LNCaP clone FGC (cell line): Measurements from ENCODE around the gene LMX1B.
A peak's percentile ranks its signal among the peaks of the same experiment; 100 is the strongest.

ENCODE experiments used
- DNase-seq: peaks from one replicate; pipeline ENCODE4 v3.0.0-alpha.2; 2011; ENCODE audit warnings: low read depth
- H3K4me3 ChIP-seq: 2 replicates; pipeline ENCODE4 v1.5.1; 2011; ENCODE audit warnings: mild to moderate bottlenecking, low read depth, low read length, control low read depth
- TF ChIP-seq, protein P1 (sequence below): IDR thresholded peaks from 2 replicates; pipeline ENCODE4 v1.5.1; 2012; ENCODE audit warnings: mild to moderate bottlenecking; ENCODE audit not compliant: control insufficient read depth, insufficient read depth; ENCODE audit errors: extremely low read depth

The LMX1B gene

DNA sequence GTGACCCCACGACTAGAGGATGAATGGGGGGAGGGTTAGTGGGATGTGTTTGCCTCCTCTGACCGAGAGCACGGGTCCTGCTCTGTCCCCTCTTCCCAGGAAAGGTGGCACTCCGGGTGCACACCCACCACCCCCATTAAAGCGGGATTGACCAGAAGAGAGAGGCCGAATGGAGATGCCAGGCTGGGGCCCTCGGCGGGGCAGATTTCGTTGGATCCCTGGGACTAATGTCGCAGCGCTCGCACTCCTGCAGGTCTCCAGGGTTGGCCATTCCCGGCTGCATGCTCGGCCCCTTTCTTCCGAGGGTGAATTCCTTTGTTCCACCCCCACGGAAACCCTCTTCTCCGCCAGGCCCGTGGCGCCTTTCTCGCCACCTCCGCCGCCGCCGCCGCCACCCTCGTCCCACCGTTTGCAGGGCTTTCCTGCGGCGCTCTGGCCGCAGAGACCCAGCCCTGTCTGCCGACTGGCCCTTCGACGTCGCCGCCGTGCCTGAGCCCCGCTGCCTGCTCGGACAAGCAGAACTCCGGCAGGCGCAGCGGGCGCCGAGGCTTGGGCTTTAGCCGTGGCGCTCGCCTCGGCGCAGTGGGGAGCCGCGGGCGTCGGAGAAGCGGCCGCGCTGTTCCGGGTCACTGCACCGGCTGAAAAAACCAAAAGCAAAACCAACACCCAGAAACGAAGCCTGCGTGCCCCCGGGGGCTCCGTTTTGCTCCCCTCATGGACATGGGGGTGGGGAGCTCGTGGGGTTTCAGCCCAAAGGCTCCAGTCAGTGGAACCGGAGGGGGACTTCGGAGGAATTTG lies 11.8 kb downstream of the LMX1B start:
- TF ChIP-seq, protein P1, sequence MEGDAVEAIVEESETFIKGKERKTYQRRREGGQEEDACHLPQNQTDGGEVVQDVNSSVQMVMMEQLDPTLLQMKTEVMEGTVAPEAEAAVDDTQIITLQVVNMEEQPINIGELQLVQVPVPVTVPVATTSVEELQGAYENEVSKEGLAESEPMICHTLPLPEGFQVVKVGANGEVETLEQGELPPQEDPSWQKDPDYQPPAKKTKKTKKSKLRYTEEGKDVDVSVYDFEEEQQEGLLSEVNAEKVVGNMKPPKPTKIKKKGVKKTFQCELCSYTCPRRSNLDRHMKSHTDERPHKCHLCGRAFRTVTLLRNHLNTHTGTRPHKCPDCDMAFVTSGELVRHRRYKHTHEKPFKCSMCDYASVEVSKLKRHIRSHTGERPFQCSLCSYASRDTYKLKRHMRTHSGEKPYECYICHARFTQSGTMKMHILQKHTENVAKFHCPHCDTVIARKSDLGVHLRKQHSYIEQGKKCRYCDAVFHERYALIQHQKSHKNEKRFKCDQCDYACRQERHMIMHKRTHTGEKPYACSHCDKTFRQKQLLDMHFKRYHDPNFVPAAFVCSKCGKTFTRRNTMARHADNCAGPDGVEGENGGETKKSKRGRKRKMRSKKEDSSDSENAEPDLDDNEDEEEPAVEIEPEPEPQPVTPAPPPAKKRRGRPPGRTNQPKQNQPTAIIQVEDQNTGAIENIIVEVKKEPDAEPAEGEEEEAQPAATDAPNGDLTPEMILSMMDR = no peak
- no peak for DNase-seq
- H3K4me3 ChIP-seq = peak overlapping the region; percentile 24

DNA sequence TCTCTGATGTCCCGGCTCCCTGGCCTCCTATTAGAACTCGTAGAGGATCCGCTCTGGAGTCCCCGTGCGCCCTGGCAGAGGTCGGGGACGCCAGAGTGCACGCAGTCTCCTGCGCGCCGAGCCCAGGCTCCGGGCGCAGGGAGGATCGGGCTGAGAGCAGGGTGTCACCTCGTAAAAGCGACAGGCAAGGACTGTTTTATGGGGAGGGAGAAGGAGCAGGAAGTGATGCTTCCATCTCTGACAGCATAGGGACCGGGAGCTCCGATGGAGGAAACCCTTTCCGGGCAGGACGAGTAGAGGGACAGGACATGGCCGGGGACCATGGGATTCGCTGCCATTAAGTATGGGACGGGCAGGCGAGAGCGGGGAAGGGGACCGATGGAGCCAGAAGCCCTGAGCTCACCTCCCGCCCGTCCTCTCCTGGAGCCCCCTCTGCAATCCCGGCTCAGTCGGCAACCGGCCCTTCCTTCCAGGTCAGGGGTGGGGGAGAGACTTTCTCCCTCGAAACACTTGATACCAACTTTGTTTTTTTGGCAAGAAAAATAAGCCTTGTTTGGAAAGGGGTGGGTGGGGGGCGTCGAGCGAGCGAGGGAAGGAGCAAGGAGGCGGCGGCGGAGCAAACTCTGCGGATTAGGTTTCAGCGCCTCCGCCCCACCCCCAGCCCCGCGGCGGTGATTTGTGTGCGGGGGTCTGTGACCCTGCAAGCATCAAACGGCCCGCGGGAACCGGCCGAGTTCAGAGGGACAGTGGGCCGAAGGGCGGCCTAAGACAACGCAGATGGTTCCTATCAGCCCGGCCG lies 12.6 kb downstream of the LMX1B start:
- DNase-seq = peak; percentile 23
- peak overlapping the region; percentile 24 for H3K4me3 ChIP-seq
- TF ChIP-seq, protein P1 = no peak

DNA sequence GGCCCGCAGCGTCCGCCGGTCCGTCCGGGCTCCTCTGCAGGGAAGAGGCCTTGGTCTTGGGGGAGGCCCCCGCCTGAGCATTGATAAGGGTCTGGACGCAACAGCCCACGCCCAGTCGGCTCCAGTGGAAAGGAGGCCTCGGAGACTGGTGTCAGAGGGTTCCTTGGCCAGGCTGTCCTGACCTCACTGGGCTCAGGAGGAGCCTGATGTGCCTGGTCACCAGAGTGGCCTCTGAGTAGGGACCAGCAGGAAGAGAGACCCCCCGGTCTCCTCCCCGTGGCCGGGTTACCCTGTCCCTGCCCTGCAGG lies 13.2 kb downstream of the LMX1B start:
- TF ChIP-seq, protein P1 = no peak
- H3K4me3 ChIP-seq = no peak overlapping the region
- DNase-seq = no peak

DNA sequence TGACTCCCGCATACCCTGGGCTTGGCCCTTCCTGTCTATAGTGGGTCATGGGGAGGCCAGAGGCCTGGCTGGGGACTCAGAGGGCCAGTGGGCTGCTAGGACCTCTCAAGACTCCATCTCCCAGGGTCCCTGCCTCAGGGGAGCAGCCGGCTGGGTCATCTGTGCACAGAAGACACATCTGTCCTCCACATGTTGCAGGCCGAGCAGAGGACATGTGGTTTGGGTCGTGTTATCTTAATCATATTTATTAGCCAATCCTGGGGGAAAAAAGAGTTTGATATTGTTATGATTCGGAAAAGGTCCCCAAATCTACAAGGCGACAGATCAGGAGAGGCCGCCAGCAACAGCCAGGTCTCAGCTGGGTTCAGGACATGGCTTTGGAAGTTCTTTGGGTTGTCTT lies 14.4 kb downstream of the LMX1B start:
- DNase-seq = no peak
- TF ChIP-seq, protein P1 = no peak
- no peak overlapping the region for H3K4me3 ChIP-seq

DNA sequence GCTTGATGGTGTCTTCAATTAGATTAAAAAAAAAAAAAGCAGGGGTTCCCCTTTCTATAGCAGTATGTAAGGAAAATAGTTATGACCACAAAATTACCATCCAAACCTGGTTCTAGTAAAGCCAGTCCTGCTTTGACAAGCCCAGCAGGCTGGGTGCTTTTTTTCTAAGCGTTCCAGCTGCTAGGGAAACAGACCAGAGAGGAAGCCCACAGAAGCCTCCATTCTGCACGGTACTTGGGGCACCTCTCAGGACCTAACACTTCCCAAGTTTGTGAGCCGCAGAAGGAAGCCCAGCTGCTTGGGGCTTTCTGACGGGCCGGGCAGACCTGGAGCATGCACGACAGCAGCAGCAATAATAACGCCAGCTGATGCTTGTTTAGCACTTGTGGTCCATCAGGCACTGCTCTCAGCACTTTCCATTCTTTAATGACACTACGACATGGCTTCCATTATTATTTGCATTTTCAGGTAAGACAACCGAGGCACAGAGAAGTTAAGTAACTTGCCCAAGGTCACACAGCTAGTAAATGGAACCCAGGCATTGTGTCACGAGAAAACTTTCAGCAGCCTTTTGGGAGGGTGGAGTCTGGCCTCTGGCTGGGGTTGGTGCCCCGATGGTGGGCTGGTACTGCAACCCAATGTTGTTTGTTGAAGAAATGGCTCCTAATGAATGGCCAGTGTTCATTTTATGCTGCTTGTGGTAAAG lies 15.4 kb downstream of the LMX1B start:
- no peak overlapping the region for H3K4me3 ChIP-seq
- TF ChIP-seq, protein P1 = no peak
- DNase-seq = no peak

DNA sequence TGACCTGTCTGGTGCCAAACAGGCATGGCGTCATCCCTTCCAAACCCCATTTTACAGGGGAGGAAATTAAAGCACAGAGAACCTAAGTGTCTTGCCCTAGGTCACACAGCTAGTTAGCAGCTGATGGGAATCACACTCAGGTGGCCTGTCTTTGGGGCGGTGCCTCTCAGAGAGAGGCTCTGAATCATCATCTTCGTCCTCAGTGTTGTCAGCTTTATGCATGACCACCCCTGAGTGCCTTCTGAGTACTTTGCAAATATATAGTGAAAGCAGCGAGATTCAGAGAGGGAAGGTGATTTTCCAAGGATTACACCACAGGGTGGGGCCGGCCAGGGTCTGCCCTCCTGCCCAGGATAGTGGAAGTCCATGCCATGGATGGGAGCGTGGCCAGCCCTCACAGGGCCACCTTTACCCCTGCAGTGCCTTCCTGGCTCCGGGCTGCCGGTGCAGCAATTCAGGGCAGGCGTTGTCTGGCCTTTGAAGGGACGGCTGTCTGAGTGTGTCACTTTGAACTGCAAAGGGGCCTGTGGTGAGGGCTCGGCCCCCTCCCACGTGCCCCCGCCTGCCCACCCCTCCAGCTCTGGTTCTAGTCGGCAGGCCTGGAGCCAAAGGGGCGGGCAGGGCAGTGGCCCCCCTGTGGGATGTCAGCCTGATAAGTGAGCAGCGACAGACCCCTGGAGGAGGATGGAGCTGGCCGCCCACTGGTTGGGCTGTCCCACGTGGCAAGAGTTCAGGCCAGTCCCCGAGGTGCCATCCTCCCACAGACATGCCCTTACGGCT lies 16.9 kb downstream of the LMX1B start:
- no peak for DNase-seq
- TF ChIP-seq, protein P1 = no peak
- H3K4me3 ChIP-seq = no peak overlapping the region
